ENCODE data around the gene CWC25.
"Not testable (repeated sequence)": the region's sequence is repeated elsewhere in the genome, so short reads cannot be mapped to it uniquely, and the experiment has no call there.

The CWC25 gene

GRCh38 chr17:38796451-38797157 lies 28.5 kb downstream of the CWC25 start:
- no peak overlapping the region for H3K4me3 ChIP-seq (ENCODE audit: low read depth, low read length)
- no peak for DNase-seq (ENCODE audit: low read depth)
- TF ChIP-seq, protein P1, sequence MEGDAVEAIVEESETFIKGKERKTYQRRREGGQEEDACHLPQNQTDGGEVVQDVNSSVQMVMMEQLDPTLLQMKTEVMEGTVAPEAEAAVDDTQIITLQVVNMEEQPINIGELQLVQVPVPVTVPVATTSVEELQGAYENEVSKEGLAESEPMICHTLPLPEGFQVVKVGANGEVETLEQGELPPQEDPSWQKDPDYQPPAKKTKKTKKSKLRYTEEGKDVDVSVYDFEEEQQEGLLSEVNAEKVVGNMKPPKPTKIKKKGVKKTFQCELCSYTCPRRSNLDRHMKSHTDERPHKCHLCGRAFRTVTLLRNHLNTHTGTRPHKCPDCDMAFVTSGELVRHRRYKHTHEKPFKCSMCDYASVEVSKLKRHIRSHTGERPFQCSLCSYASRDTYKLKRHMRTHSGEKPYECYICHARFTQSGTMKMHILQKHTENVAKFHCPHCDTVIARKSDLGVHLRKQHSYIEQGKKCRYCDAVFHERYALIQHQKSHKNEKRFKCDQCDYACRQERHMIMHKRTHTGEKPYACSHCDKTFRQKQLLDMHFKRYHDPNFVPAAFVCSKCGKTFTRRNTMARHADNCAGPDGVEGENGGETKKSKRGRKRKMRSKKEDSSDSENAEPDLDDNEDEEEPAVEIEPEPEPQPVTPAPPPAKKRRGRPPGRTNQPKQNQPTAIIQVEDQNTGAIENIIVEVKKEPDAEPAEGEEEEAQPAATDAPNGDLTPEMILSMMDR (conservative IDR thresholded peaks at IDR 0.05; ENCODE audit: low read depth, low read length): no peak

GRCh38 chr17:38794221-38794620 lies 30.9 kb downstream of the CWC25 start:
- no peak for DNase-seq (ENCODE audit: low read depth)

GRCh38 chr17:38791162-38791561 lies 34.0 kb downstream of the CWC25 start:
- TF ChIP-seq, protein P1 (conservative IDR thresholded peaks at IDR 0.05; ENCODE audit: low read depth, low read length): no peak
- no peak overlapping the region for H3K4me3 ChIP-seq (ENCODE audit: low read depth, low read length)
- no peak for DNase-seq (ENCODE audit: low read depth)

More at GRCh38 chr17:38794221-38794620, 30.9 kb downstream of the CWC25 start:
- H3K4me3 ChIP-seq (ENCODE audit: low read depth, low read length): no peak overlapping the region
- TF ChIP-seq, protein P1 (conservative IDR thresholded peaks at IDR 0.05; ENCODE audit: low read depth, low read length): no peak

- not testable (repeated sequence) for DNase-seq (ENCODE audit: low read depth); H3K4me3 ChIP-seq (ENCODE audit: low read depth, low read length)
These were observed 34.9 kb downstream of the CWC25 start for GRCh38 chr17:38790148-38790707.

DNA sequence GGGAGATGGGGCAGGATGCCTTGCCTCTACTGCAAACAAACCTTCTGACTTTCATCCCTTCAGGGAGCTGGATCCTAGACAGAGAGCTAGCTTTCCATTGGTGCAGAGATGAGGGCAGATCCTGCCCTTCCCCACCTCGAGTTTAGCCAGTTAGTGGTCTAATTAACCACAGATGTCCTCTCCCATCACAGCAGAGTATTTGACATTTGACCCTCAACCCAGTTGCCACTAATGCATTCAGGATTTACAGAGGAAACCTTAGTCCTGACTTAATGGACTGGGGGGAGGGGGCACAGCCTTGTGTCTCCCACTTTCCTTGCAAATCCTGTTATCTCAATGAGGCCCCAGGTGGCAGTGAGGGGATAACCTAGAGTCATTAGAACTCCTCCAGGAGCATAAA lies 35.9 kb downstream of the CWC25 start:
- no peak overlapping the region for H3K4me3 ChIP-seq (ENCODE audit: low read depth, low read length)
- TF ChIP-seq, protein P1 (conservative IDR thresholded peaks at IDR 0.05; ENCODE audit: low read depth, low read length): no peak

GRCh38 chr17:38787999-38788398 lies 37.1 kb downstream of the CWC25 start:
- DNase-seq (ENCODE audit: low read depth); H3K4me3 ChIP-seq (ENCODE audit: low read depth, low read length): not testable (repeated sequence)

More for the DNA sequence above, 35.9 kb downstream of the CWC25 start:
- peak; percentile 34 for DNase-seq (ENCODE audit: low read depth)

DNA sequence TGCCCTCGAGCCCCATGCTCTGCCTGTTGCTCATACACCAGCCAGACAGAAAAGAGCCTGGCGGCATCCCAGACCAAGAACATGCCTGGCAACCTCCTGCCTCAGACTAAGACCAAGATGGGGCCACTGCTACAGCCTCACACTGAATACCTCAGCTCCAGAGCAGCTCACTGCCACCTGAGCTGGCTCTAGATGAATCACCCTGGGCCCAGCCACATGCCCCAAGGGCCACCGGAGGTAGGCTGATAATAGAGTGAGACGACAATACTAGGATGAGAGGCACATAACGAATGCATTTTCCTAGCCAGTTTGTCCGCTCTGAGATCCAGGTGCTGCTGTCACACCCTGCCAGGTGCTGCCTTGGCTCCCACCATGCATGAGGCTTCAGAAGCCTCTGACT lies 38.7 kb downstream of the CWC25 start:
- DNase-seq (ENCODE audit: low read depth): no peak
- TF ChIP-seq, protein P1 (conservative IDR thresholded peaks at IDR 0.05; ENCODE audit: low read depth, low read length): no peak
- H3K4me3 ChIP-seq (ENCODE audit: low read depth, low read length): no peak overlapping the region

GRCh38 chr17:38783227-38783626 lies 41.9 kb downstream of the CWC25 start:
- H3K4me3 ChIP-seq (ENCODE audit: low read depth, low read length): no peak overlapping the region
- DNase-seq (ENCODE audit: low read depth): no peak
- TF ChIP-seq, protein P1 (conservative IDR thresholded peaks at IDR 0.05; ENCODE audit: low read depth, low read length): no peak
